DOHH2 (cell line): ENCODE results near the gene PPM1H.

Experiments used
- H3F3A ChIP-seq: fragments of 200-600 bp; sonication (generic), shearing (Covaris generic); 2 replicates; pipeline ENCODE4 v1.6.0; 2016; ENCODE audit warnings: antibody characterized with exemption, mild to moderate bottlenecking; ENCODE audit not compliant: control insufficient read depth, insufficient read depth
- H3K27ac ChIP-seq: fragments of 200-600 bp; sonication (generic); 2 replicates; pipeline ENCODE4 v1.5.1; 2014; ENCODE audit warnings: low read depth, mild to moderate bottlenecking, low read length, moderate library complexity
- H3K27me3 ChIP-seq: fragments of 200-600 bp; sonication (generic); 2 replicates; pipeline ENCODE4 v1.6.1; 2014; ENCODE audit warnings: mild to moderate bottlenecking, low read length, mixed read lengths; ENCODE audit not compliant: control insufficient read depth
- H3K36me3 ChIP-seq: fragments of 200-600 bp; sonication (generic); 2 replicates; pipeline ENCODE4 v1.6.1; 2014; ENCODE audit warnings: mild to moderate bottlenecking, low read length, moderate library complexity, mixed read lengths; ENCODE audit not compliant: control insufficient read depth
- H3K4me1 ChIP-seq: fragments of 200-600 bp; sonication (generic); 2 replicates; pipeline ENCODE4 v1.6.1; 2014; ENCODE audit warnings: mild to moderate bottlenecking, low read length, mixed read lengths; ENCODE audit not compliant: control insufficient read depth
- H3K4me2 ChIP-seq: fragments of 200-600 bp; sonication (generic); 2 replicates; pipeline ENCODE4 v1.6.0; 2014; ENCODE audit warnings: mild to moderate bottlenecking, low read length, moderate library complexity
- H3K4me3 ChIP-seq: fragments of 200-600 bp; sonication (generic); 2 replicates; pipeline ENCODE4 v1.5.1; 2014; ENCODE audit warnings: mild to moderate bottlenecking, low read length, mixed read lengths
- H3K79me2 ChIP-seq: fragments of 200-600 bp; sonication (generic); 2 replicates; pipeline ENCODE4 v1.6.1; 2014; ENCODE audit warnings: mild to moderate bottlenecking, low read length, mixed read lengths; ENCODE audit not compliant: control insufficient read depth
- H3K9me2 ChIP-seq: fragments of 200-600 bp; sonication (generic); replicated peaks from 2 replicates; pipeline ENCODE4 v1.6.1; 2014; ENCODE audit warnings: mild to moderate bottlenecking, low read length, mixed read lengths; ENCODE audit not compliant: control insufficient read depth
- H3K9me3 ChIP-seq: fragments of 200-600 bp; sonication (generic); 2 replicates; pipeline ENCODE4 v1.6.1; 2014; ENCODE audit warnings: antibody characterized with exemption, low read length, mixed read lengths; ENCODE audit not compliant: control insufficient read depth, insufficient read depth
- H4K20me1 ChIP-seq: fragments of 200-600 bp; sonication (generic); 2 replicates; pipeline ENCODE4 v1.6.0; 2014; ENCODE audit warnings: low read depth, mild to moderate bottlenecking, antibody characterized with exemption, low read length, moderate library complexity; ENCODE audit not compliant: control insufficient read depth, insufficient read depth
- EZH2phosphoT487 ChIP-seq: fragments of 200-600 bp; sonication (generic); IDR thresholded peaks from 2 replicates; pipeline ENCODE4 v1.6.1; 2017; ENCODE audit warnings: borderline replicate concordance, mild to moderate bottlenecking, antibody characterized with exemption, low read length, moderate library complexity, mixed read lengths
- TF ChIP-seq, protein P1 (sequence below): fragments of 200-600 bp; sonication (generic); IDR thresholded peaks from one replicate; pipeline ENCODE4 v1.5.1; 2014; ENCODE audit warnings: antibody characterized with exemption, mild to moderate bottlenecking, low read depth, low read length; ENCODE audit not compliant: poor library complexity, severe bottlenecking

PPM1H gene

DNA sequence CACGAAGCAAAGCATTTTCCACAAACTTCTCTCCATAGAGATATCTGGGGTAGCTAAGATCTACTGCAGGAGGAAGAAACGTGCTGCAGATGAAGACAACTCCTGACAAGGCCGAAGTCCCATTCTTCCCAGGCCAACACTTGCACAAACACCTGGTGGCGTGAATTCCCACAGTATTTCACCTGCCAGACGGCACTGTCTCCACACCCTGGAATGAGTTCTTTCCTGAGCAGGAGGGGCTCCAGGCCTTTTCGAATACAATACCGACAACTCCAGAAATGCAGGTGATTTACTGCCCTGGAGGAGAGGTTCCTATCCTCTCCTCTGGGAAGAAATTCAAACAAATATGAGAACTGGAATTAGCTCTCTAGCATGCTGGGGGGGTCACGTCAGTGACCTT, 288.4 kb downstream of the PPM1H start:
- no peaks in the 10 kb centered on the region for H3K9me2 ChIP-seq
- H3K4me3 ChIP-seq, result no peak overlapping the region
- H3K4me1 ChIP-seq, result no peaks in the 10 kb centered on the region
- no peaks in the 10 kb centered on the region for H3K36me3 ChIP-seq
- H3K79me2 ChIP-seq, result no peaks in the 10 kb centered on the region
- no peaks in the 10 kb centered on the region for H4K20me1 ChIP-seq
- no peak overlapping the region for H3K27ac ChIP-seq
- H3F3A ChIP-seq, result no peaks in the 10 kb centered on the region
- no peaks in the 10 kb centered on the region for H3K9me3 ChIP-seq
- 0 out of 2 replicates have a peak, but pooled peaks cover 2% of the 10 kb centered on the region for H3K27me3 ChIP-seq
- H3K4me2 ChIP-seq, result no peak overlapping the region
- TF ChIP-seq, protein P1, sequence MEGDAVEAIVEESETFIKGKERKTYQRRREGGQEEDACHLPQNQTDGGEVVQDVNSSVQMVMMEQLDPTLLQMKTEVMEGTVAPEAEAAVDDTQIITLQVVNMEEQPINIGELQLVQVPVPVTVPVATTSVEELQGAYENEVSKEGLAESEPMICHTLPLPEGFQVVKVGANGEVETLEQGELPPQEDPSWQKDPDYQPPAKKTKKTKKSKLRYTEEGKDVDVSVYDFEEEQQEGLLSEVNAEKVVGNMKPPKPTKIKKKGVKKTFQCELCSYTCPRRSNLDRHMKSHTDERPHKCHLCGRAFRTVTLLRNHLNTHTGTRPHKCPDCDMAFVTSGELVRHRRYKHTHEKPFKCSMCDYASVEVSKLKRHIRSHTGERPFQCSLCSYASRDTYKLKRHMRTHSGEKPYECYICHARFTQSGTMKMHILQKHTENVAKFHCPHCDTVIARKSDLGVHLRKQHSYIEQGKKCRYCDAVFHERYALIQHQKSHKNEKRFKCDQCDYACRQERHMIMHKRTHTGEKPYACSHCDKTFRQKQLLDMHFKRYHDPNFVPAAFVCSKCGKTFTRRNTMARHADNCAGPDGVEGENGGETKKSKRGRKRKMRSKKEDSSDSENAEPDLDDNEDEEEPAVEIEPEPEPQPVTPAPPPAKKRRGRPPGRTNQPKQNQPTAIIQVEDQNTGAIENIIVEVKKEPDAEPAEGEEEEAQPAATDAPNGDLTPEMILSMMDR, result no peak
- no peak for TF ChIP-seq EZH2phosphoT487

- no peaks in the 10 kb centered on the region for H3K4me1 ChIP-seq
- H3K27me3 ChIP-seq, result 0 out of 2 replicates have a peak, but pooled peaks cover 6% of the 10 kb centered on the region
- H3K27ac ChIP-seq, result no peak overlapping the region
- H3K9me3 ChIP-seq, result no peaks in the 10 kb centered on the region
- H3K4me3 ChIP-seq, result no peak overlapping the region
- H3K4me2 ChIP-seq, result no peak overlapping the region
- no peaks in the 10 kb centered on the region for H3K36me3 ChIP-seq
- TF ChIP-seq, protein P1, result no peak
- TF ChIP-seq EZH2phosphoT487, result no peak
- H3K79me2 ChIP-seq, result no peaks in the 10 kb centered on the region
- H3K9me2 ChIP-seq, result no peaks in the 10 kb centered on the region
- H3F3A ChIP-seq, result no peaks in the 10 kb centered on the region
- no peaks in the 10 kb centered on the region for H4K20me1 ChIP-seq
These were observed 291.5 kb downstream of the PPM1H start for GRCh38 chr12:62643486-62643885.

DNA sequence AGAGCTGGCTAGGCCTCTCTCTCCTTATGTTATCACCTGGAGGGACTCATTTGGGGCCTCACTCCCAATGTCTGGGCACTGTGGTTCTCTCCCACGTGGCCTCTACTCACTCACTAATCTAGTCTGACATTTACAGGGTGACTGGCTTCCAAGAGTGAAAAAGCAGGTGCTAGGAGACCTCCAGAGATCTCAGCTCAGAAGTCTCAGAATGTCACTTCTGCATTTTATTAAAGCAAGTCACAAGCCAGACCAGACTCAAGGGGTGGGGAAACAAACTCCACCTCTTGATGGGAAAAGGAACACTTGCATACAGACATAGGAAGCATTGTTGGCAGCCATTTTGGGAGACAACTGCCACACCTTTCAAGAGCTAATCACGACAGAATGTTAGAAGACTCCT, 292.5 kb downstream of the PPM1H start:
- no peak overlapping the region for H3K4me3 ChIP-seq
- H3F3A ChIP-seq, result no peaks in the 10 kb centered on the region
- H3K79me2 ChIP-seq, result no peaks in the 10 kb centered on the region
- no peaks in the 10 kb centered on the region for H3K36me3 ChIP-seq
- H3K4me2 ChIP-seq, result no peak overlapping the region
- TF ChIP-seq, protein P1, result no peak
- no peak for TF ChIP-seq EZH2phosphoT487
- no peaks in the 10 kb centered on the region for H3K4me1 ChIP-seq
- 0 out of 2 replicates have a peak, but pooled peaks cover 6% of the 10 kb centered on the region for H3K27me3 ChIP-seq
- no peaks in the 10 kb centered on the region for H3K9me2 ChIP-seq
- no peak overlapping the region for H3K27ac ChIP-seq
- no peaks in the 10 kb centered on the region for H3K9me3 ChIP-seq
- H4K20me1 ChIP-seq, result no peaks in the 10 kb centered on the region
